ENCODE measurements around the gene ARPC1A.
A peak's percentile ranks its signal among the peaks of the same experiment; 100 is the strongest.

ARPC1A gene

DNA sequence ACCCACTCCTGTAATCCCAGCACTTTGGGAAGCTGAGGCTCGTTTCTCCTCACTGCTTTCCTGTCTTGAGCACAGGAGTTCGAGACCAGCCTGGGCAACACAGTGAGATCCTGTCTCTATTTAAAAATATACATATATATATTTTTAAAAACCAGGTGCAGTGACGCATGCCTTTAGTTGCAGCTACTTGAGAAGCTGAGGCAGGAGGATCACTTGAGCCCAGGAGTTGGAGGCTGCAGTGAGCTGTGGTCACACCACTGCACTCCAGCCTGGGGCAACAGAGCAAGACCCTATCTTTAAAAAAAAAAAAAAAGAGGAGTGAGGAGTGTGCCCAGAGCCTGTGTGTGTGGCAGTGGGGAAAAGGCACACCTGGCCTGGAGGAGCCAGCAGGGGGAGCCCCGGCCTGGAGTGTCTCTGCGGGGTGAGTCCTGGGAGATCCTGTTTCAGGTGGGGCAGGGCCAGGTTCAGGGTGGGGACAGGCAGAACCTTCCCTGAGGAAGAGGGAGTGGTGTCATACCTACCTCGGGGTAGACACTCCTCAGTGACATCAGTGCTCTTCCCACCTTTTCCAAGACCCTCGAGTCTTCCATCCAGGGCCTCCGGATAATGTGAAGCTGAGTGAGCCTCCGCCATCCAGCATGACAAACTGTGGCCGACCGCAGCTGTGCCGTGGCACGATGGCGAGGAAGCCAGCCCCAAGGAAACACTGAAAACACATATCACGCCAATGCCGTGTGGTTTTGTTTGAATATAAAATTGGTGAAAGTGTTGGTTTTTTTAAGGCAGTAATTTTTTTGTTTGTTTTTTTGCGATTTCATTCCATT, 39.8 kb downstream of the ARPC1A start:
- TF ChIP-seq L3MBTL2 (conservative IDR thresholded peaks at IDR 0.05) = no peak
- peak; percentile 61 for TF ChIP-seq ZNF384 (IDR thresholded peaks at IDR 0.05)
- no peak for TF ChIP-seq BHLHE40 (IDR thresholded peaks at IDR 0.05; ENCODE audit: borderline replicate concordance)
- TF ChIP-seq SUZ12 (IDR thresholded peaks at IDR 0.05) = no peak
- TF ChIP-seq CTBP1 (IDR thresholded peaks at IDR 0.05; ENCODE audit: borderline replicate concordance) = no peak
- no peak for TF ChIP-seq LEF1 (IDR thresholded peaks at IDR 0.05; ENCODE audit: borderline replicate concordance)
- POLR2A ChIA-PET = no interaction called here
- DNase-seq (ENCODE audit: extremely low spot score) = peak; percentile 64
- CTCF ChIA-PET = interaction anchor here (0.6 kb wide), 2 partner anchors 13 to 23 kb away, joined by 3 read pairs; no protein-coding TSS in a partner anchor

DNA sequence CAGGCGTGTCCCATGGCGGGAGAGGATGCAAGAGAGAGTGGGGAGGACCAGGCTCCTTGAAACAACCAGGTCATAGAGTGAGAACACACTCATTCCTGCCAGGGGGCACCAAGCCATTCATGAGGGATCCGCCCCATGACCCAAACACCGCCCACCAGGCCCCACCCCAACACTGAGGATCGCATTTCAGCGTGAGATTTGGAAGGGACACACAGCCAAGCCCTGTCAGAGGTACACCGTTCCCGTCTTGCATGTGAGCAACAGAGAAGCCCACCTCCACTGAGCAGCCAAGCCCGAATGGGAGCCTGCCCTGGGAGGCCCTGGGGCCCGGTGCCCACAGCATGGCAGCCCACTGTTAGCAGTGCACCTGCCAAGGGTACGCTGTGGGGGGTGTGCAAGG, 40.9 kb downstream of the ARPC1A start:
- no peak for DNase-seq (ENCODE audit: extremely low spot score)
- ChIA-PET CTCF (no interaction called here), POLR2A (no interaction called here)
- TF ChIP-seq CTBP1 (IDR thresholded peaks at IDR 0.05; ENCODE audit: borderline replicate concordance) (no peak), PKNOX1 (IDR thresholded peaks at IDR 0.05) (no peak), TARDBP (IDR thresholded peaks at IDR 0.05) (no peak), HDGF (IDR thresholded peaks at IDR 0.05; ENCODE audit: borderline replicate concordance) (no peak), ELF4 (IDR thresholded peaks at IDR 0.05) (no peak), FOXA1 (IDR thresholded peaks at IDR 0.05) (no peak)

- ChIA-PET POLR2A (no interaction called here), CTCF (no interaction called here)
- no peak for TF ChIP-seq HDGF (IDR thresholded peaks at IDR 0.05; ENCODE audit: borderline replicate concordance)
- TF ChIP-seq PKNOX1 (IDR thresholded peaks at IDR 0.05) = no peak
- TF ChIP-seq FOXA1 (IDR thresholded peaks at IDR 0.05) = no peak
- no peak for TF ChIP-seq FOXK2 (IDR thresholded peaks at IDR 0.05)
- DNase-seq (ENCODE audit: extremely low spot score) = no peak
Observed at GRCh38 chr7:99368750-99369389, 43.2 kb downstream of the ARPC1A start.

DNA sequence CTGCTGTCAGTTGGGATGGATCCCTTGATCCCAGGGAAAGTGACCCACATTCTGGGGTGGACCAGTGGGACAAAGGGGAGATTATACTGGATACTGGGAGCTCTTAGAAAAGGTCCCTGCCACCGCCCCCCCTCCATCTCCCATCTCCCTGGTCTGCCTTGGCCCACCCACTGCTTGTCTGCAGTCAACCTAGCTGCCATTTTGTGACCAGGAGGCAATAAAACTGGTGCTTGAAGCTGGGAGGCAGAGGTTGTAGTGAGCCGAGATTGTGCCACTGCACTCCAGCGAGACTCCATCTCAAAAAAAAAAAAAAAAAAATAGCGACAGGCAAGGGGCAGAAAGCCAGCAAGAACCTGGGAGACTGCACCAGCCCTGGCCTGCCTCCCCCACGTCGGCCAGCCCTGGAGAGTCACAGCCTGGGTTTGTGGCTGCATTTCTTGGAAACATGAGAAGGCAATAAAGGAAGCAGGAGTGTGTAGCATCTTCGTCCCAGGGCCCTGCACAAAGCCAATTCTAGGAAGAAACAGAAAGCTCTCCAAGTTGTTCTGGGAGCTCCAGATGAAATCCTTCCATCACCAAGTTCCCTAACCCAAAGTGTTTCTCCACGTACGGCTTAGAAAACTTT, 44.2 kb downstream of the ARPC1A start:
- TF ChIP-seq BHLHE40 (IDR thresholded peaks at IDR 0.05; ENCODE audit: borderline replicate concordance) (no peak), L3MBTL2 (conservative IDR thresholded peaks at IDR 0.05) (no peak), PKNOX1 (IDR thresholded peaks at IDR 0.05) (no peak), TARDBP (IDR thresholded peaks at IDR 0.05) (no peak), ELF4 (IDR thresholded peaks at IDR 0.05) (no peak), FOXM1 (IDR thresholded peaks at IDR 0.05; ENCODE audit: borderline replicate concordance) (no peak), CTBP1 (IDR thresholded peaks at IDR 0.05; ENCODE audit: borderline replicate concordance) (no peak), SUZ12 (IDR thresholded peaks at IDR 0.05) (no peak)
- POLR2A ChIA-PET = interaction anchor here (0.8 kb wide), 1 partner anchor 39 kb away, joined by 3 read pairs; the partner anchor contains the start of genes BUD31 and PDAP1
- CTCF ChIA-PET = no interaction called here

GRCh38 chr7:99371376-99371920, 45.8 kb downstream of the ARPC1A start:
- no peak for DNase-seq (ENCODE audit: extremely low spot score)
- ChIA-PET CTCF (no interaction called here), POLR2A (no interaction called here)
- TF ChIP-seq NFRKB (IDR thresholded peaks at IDR 0.05) (no peak), HDGF (IDR thresholded peaks at IDR 0.05; ENCODE audit: borderline replicate concordance) (no peak), TARDBP (IDR thresholded peaks at IDR 0.05) (no peak), L3MBTL2 (conservative IDR thresholded peaks at IDR 0.05) (no peak), FOXA1 (IDR thresholded peaks at IDR 0.05) (no peak), SUZ12 (IDR thresholded peaks at IDR 0.05) (no peak), FOXM1 (IDR thresholded peaks at IDR 0.05; ENCODE audit: borderline replicate concordance) (no peak), PKNOX1 (IDR thresholded peaks at IDR 0.05) (no peak), BHLHE40 (IDR thresholded peaks at IDR 0.05; ENCODE audit: borderline replicate concordance) (no peak), SP1 (IDR thresholded peaks at IDR 0.05) (no peak), ELF4 (IDR thresholded peaks at IDR 0.05) (no peak), CTBP1 (IDR thresholded peaks at IDR 0.05; ENCODE audit: borderline replicate concordance) (no peak), ZNF384 (IDR thresholded peaks at IDR 0.05) (no peak), ARNT (IDR thresholded peaks at IDR 0.05) (no peak), LEF1 (IDR thresholded peaks at IDR 0.05; ENCODE audit: borderline replicate concordance) (no peak), FOXK2 (IDR thresholded peaks at IDR 0.05) (no peak)

More for the DNA sequence above, 44.2 kb downstream of the ARPC1A start:
- peak; percentile 18 for DNase-seq (ENCODE audit: extremely low spot score)

Data from HEK293T (cell line).